ENCODE data around the gene WBP4. TPM values are rescaled to one million over a fixed set of nuclear protein-coding genes. Genes with fewer than 3 reads are reported as not detected.

The WBP4 gene
- total and polyA plus RNA-seq, 2 of the 13 experiments (the other 11 are each of a cell fraction or from before 2014, with no cell fraction given) = 6.7 to 11.7 TPM

- TF ChIP-seq, protein P1, sequence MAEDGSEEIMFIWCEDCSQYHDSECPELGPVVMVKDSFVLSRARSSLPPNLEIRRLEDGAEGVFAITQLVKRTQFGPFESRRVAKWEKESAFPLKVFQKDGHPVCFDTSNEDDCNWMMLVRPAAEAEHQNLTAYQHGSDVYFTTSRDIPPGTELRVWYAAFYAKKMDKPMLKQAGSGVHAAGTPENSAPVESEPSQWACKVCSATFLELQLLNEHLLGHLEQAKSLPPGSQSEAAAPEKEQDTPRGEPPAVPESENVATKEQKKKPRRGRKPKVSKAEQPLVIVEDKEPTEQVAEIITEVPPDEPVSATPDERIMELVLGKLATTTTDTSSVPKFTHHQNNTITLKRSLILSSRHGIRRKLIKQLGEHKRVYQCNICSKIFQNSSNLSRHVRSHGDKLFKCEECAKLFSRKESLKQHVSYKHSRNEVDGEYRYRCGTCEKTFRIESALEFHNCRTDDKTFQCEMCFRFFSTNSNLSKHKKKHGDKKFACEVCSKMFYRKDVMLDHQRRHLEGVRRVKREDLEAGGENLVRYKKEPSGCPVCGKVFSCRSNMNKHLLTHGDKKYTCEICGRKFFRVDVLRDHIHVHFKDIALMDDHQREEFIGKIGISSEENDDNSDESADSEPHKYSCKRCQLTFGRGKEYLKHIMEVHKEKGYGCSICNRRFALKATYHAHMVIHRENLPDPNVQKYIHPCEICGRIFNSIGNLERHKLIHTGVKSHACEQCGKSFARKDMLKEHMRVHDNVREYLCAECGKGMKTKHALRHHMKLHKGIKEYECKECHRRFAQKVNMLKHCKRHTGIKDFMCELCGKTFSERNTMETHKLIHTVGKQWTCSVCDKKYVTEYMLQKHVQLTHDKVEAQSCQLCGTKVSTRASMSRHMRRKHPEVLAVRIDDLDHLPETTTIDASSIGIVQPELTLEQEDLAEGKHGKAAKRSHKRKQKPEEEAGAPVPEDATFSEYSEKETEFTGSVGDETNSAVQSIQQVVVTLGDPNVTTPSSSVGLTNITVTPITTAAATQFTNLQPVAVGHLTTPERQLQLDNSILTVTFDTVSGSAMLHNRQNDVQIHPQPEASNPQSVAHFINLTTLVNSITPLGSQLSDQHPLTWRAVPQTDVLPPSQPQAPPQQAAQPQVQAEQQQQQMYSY (CRISPR knock-in tag; IDR thresholded peaks at IDR 0.05) = no peak
- TF ChIP-seq, protein P2, sequence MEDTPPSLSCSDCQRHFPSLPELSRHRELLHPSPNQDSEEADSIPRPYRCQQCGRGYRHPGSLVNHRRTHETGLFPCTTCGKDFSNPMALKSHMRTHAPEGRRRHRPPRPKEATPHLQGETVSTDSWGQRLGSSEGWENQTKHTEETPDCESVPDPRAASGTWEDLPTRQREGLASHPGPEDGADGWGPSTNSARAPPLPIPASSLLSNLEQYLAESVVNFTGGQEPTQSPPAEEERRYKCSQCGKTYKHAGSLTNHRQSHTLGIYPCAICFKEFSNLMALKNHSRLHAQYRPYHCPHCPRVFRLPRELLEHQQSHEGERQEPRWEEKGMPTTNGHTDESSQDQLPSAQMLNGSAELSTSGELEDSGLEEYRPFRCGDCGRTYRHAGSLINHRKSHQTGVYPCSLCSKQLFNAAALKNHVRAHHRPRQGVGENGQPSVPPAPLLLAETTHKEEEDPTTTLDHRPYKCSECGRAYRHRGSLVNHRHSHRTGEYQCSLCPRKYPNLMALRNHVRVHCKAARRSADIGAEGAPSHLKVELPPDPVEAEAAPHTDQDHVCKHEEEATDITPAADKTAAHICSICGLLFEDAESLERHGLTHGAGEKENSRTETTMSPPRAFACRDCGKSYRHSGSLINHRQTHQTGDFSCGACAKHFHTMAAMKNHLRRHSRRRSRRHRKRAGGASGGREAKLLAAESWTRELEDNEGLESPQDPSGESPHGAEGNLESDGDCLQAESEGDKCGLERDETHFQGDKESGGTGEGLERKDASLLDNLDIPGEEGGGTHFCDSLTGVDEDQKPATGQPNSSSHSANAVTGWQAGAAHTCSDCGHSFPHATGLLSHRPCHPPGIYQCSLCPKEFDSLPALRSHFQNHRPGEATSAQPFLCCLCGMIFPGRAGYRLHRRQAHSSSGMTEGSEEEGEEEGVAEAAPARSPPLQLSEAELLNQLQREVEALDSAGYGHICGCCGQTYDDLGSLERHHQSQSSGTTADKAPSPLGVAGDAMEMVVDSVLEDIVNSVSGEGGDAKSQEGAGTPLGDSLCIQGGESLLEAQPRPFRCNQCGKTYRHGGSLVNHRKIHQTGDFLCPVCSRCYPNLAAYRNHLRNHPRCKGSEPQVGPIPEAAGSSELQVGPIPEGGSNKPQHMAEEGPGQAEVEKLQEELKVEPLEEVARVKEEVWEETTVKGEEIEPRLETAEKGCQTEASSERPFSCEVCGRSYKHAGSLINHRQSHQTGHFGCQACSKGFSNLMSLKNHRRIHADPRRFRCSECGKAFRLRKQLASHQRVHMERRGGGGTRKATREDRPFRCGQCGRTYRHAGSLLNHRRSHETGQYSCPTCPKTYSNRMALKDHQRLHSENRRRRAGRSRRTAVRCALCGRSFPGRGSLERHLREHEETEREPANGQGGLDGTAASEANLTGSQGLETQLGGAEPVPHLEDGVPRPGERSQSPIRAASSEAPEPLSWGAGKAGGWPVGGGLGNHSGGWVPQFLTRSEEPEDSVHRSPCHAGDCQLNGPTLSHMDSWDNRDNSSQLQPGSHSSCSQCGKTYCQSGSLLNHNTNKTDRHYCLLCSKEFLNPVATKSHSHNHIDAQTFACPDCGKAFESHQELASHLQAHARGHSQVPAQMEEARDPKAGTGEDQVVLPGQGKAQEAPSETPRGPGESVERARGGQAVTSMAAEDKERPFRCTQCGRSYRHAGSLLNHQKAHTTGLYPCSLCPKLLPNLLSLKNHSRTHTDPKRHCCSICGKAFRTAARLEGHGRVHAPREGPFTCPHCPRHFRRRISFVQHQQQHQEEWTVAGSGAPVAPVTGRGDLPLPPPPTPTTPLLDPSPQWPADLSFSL (CRISPR knock-in tag; IDR thresholded peaks at IDR 0.05) = no peak
- TF ChIP-seq PHF21A (CRISPR knock-in tag; IDR thresholded peaks at IDR 0.05) (peak; percentile 68), ZNF503 (CRISPR knock-in tag; IDR thresholded peaks at IDR 0.05) (0 out of 2 replicates have a peak, but pooled peaks have one; percentile 30), ZNF121 (CRISPR knock-in tag; IDR thresholded peaks at IDR 0.05) (no peak), KLF9 (CRISPR knock-in tag; IDR thresholded peaks at IDR 0.05; ENCODE audit: low read depth) (no peak), ONECUT2 (CRISPR knock-in tag; IDR thresholded peaks at IDR 0.05) (0 out of 2 replicates have a peak, but pooled peaks have one; percentile 21)
- TF ChIP-seq, protein P3, sequence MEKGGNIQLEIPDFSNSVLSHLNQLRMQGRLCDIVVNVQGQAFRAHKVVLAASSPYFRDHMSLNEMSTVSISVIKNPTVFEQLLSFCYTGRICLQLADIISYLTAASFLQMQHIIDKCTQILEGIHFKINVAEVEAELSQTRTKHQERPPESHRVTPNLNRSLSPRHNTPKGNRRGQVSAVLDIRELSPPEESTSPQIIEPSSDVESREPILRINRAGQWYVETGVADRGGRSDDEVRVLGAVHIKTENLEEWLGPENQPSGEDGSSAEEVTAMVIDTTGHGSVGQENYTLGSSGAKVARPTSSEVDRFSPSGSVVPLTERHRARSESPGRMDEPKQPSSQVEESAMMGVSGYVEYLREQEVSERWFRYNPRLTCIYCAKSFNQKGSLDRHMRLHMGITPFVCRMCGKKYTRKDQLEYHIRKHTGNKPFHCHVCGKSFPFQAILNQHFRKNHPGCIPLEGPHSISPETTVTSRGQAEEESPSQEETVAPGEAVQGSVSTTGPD (CRISPR knock-in tag; IDR thresholded peaks at IDR 0.05) = no peak
- TF ChIP-seq, protein P4, sequence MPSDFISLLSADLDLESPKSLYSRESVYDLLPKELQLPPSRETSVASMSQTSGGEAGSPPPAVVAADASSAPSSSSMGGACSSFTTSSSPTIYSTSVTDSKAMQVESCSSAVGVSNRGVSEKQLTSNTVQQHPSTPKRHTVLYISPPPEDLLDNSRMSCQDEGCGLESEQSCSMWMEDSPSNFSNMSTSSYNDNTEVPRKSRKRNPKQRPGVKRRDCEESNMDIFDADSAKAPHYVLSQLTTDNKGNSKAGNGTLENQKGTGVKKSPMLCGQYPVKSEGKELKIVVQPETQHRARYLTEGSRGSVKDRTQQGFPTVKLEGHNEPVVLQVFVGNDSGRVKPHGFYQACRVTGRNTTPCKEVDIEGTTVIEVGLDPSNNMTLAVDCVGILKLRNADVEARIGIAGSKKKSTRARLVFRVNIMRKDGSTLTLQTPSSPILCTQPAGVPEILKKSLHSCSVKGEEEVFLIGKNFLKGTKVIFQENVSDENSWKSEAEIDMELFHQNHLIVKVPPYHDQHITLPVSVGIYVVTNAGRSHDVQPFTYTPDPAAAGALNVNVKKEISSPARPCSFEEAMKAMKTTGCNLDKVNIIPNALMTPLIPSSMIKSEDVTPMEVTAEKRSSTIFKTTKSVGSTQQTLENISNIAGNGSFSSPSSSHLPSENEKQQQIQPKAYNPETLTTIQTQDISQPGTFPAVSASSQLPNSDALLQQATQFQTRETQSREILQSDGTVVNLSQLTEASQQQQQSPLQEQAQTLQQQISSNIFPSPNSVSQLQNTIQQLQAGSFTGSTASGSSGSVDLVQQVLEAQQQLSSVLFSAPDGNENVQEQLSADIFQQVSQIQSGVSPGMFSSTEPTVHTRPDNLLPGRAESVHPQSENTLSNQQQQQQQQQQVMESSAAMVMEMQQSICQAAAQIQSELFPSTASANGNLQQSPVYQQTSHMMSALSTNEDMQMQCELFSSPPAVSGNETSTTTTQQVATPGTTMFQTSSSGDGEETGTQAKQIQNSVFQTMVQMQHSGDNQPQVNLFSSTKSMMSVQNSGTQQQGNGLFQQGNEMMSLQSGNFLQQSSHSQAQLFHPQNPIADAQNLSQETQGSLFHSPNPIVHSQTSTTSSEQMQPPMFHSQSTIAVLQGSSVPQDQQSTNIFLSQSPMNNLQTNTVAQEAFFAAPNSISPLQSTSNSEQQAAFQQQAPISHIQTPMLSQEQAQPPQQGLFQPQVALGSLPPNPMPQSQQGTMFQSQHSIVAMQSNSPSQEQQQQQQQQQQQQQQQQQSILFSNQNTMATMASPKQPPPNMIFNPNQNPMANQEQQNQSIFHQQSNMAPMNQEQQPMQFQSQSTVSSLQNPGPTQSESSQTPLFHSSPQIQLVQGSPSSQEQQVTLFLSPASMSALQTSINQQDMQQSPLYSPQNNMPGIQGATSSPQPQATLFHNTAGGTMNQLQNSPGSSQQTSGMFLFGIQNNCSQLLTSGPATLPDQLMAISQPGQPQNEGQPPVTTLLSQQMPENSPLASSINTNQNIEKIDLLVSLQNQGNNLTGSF (CRISPR knock-in tag; IDR thresholded peaks at IDR 0.05) = no peak
Observed at GRCh38 chr13:41132512-41133152, 71.3 kb downstream of the WBP4 start, which contains the start of gene KBTBD6 (continued).

Data from HepG2 (cell line).